ENCODE results near the gene ANKS6.
A peak's percentile ranks its signal among the peaks of the same experiment; 100 is the strongest.

The ANKS6 gene

DNA sequence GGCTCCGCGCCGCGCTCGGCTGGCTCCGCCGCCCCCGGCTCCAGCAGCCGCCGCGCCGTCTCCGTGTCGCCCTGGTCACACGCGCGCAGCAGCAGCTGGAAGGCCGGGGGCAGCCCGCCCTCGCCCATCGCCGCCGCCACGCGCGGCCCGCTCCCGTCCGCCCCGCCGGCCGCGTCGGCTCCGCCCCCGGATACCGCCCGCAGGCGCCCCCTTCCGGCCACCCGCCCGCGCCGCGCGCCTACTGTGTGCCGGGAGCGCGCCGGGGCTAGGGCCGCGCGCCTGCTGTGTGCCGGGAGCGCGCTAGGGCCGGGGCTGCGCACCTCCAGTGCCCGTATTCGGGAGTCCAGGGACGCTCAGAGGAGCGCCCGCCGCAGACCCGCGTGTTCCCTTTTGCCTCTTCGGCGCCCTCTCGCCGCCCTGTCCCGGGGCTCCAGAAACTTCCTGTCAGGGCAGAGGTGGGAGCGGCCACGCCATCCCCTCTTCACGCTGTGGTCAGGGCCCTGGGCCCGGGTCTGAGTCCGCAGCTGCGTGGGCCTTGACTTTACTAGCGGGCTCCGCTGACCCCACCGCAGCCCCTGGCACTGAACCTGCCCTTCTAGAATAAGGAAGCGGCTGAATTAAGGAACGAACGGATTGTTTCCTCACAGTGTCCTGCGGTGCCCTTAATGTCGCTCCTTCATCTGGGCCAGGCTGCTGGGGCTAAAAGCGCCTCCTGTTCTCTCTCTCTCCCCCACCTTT lies at the start of gene ANKS6:
Gene ANKS6 (minus strand): TSS at position 192 of the 738 bp plus-strand sequence. CDS start 64 bp downstream, at position 128.
- DNase-seq (ENCODE audit: low read depth in 1 of 2, low spot score in 1 of 2) = peak; percentile 72 to 83

DNA sequence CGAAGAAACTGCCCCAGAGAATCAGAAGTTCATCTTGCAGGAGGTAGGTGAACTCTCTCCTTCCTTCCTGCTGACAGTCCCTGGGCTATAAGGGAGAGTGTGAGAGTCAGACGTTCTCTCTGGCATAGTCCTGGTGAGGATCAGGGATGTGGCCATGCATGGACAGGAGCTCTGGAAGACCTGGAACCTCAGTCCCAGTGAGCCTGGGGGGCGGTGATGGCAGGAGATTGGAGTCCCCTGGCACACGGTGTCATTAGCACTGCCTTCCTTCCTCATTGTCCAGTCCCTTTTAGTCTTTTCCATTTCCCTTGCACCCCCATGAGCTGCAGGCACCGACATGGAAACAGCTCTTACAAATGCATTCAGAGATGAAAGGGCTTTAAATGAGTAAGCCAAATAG lies 49.7 kb upstream of the ANKS6 start:
- DNase-seq (ENCODE audit: low read depth in 1 of 2, low spot score in 1 of 2) = no peak

DNA sequence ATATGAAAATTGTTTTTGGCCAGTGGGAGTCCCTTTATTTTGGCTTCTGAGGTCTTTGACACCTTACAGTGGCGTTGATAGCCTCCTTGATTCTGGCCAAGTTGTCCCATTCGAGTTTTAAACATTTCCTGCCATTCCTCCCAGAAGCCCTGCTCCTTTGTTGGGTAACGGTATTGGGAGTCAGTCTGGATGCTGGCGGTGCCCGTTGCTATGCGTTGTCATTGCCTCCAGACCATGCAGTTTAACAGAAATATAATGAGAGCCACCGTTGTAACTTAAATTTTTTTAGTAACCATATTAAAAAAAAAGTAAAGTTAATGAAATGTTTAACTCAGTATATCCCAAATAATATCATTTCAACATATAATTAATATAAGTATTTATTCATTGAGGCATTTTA lies 46.2 kb upstream of the ANKS6 start:
- no peak for DNase-seq (ENCODE audit: low read depth in 1 of 2, low spot score in 1 of 2)

DNA sequence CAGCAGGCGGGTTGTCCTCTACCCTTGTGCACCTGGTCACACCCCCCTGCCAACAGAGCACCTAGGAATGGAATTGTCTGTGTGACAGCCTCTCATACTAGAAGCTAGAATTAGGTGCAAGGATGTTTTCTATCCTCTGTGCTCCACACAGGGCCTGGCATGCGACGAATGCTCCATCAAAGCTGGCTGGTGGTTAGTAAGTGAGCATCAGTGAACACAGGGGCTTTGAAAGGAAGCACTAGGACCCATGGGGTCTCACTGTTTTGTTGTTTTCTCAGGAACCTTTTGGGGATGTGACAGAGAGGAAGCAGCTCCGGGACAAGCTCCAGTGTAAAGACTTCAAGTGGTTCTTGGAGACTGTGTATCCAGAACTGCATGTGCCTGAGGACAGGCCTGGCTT lies 43.4 kb upstream of the ANKS6 start:
- no peak for DNase-seq (ENCODE audit: low read depth in 1 of 2, low spot score in 1 of 2)

DNA sequence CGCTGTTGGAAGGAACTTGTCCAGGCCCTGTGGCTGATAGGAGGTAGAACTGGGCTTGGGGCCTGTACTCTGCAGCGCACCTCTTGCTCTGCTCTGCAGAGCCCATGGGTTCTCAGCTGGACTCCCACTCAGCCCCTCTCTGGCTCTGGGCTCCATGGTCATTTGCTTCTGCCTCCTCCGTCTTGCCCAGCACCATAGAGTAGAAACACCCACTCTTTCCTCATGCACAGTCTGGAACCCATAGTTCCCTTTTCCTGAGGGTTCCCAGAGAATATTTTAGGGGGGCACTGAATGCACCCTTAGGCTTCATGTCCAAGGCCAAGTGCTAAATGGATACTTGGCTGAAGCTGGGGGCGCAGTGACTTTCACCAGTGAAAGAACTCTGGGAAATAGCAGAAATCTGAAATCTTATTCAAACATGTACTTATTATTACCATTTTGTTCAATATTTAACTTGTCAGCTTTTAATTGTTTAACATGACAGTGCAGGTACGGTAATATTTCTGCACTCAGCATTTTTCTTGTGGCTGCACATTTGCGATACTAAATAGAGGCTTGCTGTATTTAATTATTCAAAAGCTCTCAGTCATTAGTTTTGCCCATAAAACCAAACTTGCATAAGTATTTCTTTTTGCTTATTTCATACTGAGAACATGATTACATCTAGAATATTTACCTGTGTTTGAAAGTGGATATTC lies 42.7 kb upstream of the ANKS6 start:
- no peak for DNase-seq (ENCODE audit: low read depth in 1 of 2, low spot score in 1 of 2)

DNA sequence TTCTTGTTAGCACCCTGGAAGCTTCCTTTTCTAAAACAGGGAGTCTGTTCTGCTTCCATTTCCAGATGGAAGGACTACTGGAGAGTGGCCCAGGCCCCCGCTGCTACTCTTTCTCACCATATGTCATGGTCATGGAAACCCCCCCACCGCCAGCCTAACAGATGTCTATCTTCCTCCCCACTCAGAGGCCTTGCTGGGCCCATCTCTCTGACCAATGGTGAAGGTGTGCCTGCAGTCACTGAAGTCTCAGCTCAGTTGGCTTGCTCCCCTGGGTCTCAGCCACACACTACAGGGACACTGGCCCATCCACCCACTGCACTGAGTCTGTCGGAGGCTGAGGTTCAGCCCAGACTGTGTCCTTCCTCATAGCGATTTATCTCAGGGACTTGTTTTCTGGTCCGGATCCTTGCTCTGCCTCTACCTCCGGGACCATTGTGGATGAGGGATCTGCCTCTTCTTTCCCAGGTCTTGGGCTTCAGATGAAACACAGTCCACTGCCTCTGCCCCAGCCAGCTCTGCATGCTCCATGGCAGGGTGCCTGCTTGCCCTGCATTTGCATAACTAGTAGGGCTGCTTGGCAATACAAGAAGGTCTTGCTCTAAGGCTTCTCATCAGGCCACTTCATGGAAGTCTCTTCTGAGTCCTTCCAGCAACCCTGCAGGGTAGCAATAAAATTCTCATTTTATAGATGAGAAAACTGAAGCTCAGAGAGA lies 42.0 kb upstream of the ANKS6 start:
- no peak for DNase-seq (ENCODE audit: low read depth in 1 of 2, low spot score in 1 of 2)

DNA sequence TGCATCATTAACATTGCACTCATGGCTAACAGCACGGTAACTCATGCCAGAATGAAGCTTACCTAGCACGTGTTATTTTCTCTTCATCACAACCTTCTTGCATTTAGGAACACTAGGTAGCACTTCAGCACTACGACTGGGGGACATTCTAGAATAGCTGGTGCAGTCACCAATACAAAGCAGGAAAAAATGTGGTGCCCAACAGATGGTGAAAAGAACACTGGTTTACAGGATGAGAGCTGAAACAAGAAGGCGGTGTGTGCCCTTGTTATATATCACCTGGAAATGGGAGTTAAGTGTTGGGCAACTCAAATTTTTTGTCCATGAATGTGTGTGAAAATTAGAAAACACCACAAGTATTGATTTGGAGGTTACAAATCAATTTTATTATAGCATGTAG lies 41.2 kb upstream of the ANKS6 start:
- DNase-seq (ENCODE audit: low read depth in 1 of 2, low spot score in 1 of 2) = no peak

DNA sequence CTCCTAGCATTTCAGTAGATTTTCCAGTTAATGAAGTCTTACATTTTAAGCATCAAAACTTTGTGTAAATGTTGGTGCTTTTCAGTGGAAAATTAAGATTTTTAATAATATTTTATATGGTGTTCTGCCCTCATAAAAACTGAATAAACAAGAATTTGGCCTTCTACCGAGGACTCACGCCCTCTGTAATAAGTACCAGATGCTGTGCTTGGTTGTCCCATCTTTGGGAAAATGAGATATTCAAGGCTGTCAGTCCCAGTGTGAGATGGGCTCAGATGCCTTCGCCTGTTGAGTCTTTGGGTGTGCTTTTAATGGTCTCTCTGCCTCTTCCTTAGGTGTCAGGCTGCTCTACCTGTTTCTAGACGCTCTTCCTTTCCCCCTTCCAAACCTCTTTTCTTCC lies 39.9 kb upstream of the ANKS6 start:
- no peak for DNase-seq (ENCODE audit: low read depth in 1 of 2, low spot score in 1 of 2)

DNA sequence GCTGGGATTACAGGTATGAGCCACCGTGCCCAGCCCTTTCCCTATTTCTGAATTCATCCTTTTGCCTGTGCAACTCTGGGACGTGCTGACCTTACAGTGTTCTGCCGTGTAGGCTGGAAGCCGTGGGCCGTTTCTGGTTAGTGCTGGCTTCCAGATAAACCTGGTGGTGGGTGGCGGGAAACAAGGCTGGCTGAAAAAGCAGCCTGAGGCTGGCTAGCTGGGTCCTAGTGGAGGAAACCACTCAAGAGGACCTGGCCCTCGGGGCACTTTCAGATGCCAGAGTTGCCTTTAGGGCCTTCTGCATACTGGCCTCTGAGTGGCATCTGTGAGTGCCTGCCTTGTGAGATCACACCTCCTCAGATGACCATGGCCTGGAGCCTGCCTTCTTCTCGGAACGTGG lies 38.0 kb upstream of the ANKS6 start:
- DNase-seq (ENCODE audit: low read depth in 1 of 2, low spot score in 1 of 2) = no peak

DNA sequence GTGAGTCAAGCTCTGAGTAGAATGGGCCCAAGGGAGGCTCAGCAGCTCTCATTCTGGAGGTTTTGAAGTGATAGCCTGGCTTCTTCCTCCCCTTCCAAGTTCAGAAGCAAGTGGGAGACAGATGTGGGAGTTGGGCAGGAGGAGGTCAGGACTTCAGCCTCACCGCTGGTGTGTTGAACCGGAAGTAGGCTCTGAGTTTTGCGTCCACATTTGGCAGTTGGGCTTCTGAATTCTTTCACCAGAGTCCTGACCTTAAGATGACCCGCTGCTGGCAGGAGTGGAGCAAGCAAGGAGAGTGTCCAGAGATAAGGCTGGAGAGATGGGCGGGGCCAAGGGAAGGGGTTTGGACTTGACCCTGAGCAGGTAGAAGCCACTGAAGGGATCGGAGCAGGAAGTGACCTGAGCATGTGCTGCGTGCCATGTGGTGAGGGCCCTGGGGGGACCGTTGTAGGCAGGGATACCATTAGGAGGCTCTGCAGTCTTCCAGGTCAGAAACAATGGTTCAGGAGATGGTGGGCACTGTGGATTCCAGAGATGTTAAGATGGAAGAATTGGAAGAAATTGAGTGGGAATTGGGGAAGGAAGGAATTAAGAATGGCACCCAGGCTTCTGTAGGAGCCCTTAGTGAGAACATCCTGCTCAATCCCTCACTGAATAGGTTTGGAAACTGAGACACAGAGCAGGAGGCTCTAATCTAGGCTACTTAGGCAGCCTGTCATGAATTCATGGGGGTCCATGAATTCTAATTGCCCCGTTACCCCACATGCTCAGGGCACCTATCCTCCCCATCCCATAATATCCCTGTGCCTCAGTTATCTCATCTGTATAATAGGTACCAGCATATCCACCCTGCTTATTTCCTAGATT lies 37.0 kb upstream of the ANKS6 start:
- DNase-seq (ENCODE audit: low read depth in 1 of 2, low spot score in 1 of 2) = no peak

DNA sequence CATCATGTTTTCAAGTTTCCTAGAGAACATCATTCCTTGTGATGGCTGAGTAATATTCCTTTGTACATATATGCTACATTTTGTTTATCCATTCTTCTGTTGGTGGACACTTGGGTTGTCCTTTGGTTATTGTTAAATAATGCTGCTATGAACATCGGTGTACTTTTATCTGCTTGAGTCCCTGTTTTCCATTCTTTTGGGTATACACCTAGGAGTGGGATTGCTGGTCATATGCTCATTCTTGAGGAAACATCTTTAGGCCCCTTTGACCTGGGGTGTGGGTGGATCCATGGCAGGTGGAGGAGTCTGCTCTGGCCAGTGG lies 36.4 kb upstream of the ANKS6 start:
- no peak for DNase-seq (ENCODE audit: low read depth in 1 of 2, low spot score in 1 of 2)

DNA sequence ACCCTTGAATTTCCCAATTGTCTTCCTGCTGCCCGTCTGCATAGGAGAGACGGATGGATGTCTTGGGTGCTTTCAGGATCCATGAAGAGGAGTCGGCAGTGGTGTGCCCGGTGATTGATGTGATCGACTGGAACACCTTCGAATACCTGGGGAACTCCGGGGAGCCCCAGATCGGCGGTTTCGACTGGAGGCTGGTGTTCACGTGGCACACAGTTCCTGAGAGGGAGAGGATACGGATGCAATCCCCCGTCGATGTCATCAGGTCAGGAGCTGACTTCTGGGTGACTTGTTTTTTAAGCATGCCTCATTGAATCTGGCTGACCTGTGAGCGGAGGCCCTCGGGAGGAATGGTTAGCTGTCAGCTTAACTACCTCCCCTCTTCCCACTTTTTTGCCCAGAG lies 35.3 kb upstream of the ANKS6 start:
- DNase-seq (ENCODE audit: low read depth in 1 of 2, low spot score in 1 of 2) = no peak

DNA sequence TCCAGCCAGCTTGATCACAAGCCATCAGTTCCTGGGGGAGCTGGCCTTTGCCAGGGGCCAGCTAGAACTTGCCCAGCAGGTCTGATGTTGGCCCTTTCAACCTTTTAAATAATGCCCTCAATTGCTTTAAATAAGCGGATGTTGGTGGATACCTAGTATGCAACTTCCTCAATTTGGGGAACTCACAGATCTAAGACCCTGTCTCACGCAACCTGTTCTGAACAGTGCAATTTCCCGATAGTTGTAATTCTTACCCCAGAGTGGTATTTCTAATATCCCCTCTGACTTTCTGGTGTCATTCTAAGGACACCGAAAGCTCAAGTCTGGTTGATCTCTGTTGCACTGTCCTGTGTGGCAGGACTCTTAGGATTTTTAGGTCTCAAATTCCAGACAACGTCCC lies 34.2 kb upstream of the ANKS6 start:
- no peak for DNase-seq (ENCODE audit: low read depth in 1 of 2, low spot score in 1 of 2)

DNA sequence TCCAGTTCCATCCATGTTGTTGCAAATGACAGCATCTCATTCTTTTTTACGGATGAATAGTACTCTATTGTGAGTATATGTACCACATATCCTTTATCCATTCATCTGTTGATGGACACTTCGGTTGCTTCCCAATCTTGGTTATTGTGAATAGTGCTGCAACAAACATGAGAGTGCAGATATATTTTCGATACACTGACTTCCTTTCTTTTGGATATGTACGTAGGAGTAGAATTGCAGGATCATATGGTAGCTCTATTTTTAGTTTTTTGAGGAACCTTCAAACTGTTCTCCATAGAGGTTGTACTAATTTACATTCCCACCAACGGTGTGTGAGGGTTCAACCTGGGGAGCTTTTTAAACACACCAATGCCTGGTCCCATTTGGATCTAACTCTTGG lies 33.4 kb upstream of the ANKS6 start:
- no peak for DNase-seq (ENCODE audit: low read depth in 1 of 2, low spot score in 1 of 2)

DNA sequence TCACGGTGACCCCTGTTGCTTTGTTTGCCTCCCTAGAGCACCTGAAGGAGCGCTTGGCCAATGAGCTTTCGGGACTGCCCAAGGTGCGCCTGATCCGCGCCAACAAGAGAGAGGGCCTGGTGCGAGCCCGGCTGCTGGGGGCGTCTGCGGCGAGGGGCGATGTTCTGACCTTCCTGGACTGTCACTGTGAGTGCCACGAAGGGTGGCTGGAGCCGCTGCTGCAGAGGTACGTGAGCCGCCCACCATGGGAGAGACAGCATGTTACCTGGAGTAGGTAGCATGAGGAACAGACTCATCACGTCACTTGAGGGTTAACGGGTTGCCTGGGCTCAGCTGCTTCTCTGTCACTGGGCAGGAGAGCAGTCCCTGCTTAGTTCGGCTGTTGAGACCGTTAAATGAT lies 30.4 kb upstream of the ANKS6 start:
- DNase-seq (ENCODE audit: low read depth in 1 of 2, low spot score in 1 of 2) = no peak

DNA sequence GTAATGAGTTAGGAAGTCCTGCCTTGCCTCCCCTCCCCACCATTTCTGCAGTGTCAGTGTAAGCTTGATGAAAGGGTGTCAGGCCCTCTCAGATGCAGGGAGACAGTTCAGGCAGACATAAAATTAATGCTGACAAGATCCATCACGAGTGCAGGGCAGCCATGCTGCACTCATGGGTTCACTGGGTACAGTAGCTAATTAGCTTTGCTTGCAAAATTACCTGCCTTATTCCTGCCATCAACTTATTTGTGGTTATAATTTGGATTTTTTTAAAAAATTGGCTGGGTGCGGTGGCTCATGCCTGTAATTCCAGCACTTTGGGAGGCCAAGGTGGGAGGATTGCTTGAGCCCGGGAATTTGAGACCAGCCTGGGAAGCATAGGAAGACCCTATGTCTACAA lies 29.1 kb upstream of the ANKS6 start:
- no peak for DNase-seq (ENCODE audit: low read depth in 1 of 2, low spot score in 1 of 2)

DNA sequence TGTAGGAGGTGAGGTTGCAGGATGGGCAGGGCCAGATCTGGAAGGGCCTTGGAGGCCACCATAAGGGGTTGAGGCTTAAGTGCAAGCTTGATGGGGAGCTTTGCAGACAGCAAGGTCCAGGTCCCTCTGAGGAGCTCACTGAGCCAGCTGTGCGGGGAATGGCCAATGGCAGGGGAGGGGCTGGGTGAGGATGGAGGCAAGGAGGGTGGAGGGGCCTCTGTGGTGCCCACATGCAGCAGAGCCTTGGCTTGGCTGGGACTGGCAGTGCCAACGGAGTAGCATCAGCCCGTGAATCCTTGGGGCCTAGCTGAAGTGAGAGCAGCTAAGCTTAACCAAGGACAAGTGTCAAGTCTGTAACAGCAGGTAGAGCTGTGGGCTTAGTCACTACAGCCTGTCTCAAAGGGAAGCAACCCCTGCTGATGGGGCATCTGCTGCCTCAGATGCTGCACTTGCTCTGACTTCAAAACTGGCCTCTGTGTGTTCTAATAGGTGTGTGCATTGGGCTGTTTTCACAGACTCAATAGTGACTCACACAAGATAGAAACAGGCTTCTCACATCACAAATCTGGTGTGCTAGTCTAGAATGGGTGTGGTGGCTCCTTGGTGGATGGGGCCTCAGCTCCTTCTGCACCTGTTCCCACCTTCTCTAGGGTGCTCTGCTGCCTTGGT lies 27.4 kb upstream of the ANKS6 start:
- DNase-seq (ENCODE audit: low read depth in 1 of 2, low spot score in 1 of 2) = no peak

DNA sequence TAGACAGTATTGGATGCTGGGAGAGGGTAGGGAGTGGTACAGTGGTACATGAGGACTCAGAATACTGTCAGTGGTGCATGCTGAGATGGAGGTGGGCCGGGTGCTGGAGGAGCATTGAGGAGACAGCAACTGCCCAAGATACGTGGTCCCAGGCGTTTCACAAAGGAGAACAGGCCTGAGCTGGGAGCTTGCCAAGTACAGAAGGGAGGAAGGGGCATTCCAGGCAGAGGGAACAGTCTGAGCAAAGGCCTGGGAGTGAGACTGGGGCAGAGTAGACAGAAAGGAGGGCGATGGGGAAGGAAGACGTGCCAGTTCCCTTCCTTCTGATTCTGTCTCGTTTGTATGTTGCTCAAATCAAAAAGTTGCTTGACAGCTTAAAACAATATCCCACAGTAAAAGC lies 26.3 kb upstream of the ANKS6 start:
- no peak for DNase-seq (ENCODE audit: low read depth in 1 of 2, low spot score in 1 of 2)

DNA sequence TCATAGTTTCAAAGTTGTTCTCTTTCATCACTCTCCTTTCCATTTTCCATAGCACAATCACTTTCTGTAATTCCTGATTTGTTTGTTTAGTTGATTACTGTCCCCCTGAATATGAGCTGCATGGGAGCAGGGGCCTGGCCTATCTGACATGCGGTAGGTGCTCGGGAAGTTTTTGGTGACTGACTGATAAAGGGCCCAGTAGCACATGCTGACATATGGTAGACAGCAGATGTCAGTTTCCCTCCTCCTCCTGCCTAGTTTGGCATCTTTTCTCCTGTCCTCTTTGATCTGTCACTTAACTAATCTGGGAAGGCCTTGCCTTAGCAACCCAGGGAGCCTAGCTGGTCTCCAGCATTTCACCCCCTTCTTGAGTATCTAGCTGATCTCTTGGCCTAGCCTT lies 25.5 kb upstream of the ANKS6 start:
- DNase-seq (ENCODE audit: low read depth in 1 of 2, low spot score in 1 of 2) = no peak

DNA sequence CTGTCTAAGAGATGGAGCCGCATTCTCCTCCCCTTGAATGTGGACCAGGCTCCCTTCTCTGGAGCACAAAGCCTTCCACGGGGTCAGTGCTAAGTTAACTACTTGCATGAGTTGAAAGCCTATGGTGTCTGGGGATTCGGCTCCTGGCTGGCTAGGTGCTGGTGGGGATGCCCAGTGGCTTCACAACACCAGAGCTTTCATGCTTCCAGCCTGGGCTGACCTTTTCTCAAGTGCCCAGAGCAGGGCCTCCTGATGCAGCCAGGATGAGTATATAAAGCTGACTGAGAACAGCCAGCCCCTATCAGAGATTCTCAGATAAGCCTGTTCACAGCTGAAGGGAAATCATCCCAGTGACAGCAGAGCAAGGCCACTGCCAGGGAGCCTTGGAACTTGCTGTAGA lies 22.9 kb upstream of the ANKS6 start:
- DNase-seq (ENCODE audit: low read depth in 1 of 2, low spot score in 1 of 2) = no peak

DNA sequence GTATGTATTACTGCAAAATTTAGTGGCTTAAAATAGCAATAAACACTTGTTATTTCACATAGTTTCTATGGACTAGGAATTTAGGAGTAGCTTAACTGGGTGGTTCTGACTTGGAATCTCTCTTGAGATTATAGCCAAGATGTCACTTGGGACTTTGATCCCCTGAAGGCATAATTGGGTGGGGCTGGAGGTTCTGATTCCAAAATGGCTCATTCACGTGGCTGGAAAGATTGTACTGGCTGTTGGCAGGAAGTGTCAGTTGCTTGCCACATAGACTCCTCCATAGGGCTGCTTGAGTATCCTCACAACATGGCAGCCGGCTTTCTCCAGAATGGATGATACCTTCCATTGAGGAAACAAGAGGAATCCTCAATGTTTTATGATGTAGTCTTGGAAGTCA lies 22.4 kb upstream of the ANKS6 start:
- no peak for DNase-seq (ENCODE audit: low read depth in 1 of 2, low spot score in 1 of 2)

Measured in stimulated activated CD4-positive, alpha-beta T cell treated with anti-CD3 and anti-CD28 coated beads, Interleukin-15, amount 100 ng/mL, for 1 hour (primary cell).